ENCODE data around the gene DDTL.
"Not testable (repeated sequence)": the region's sequence is repeated elsewhere in the genome, so short reads cannot be mapped to it uniquely, and the experiment has no call there.

The DDTL gene

GRCh38 chr22:23970201-23970641, 3.5 kb downstream of the DDTL start:
- TF ChIP-seq CTCF (IDR thresholded peaks at IDR 0.05; ENCODE audit: low read depth, low read length, missing control alignments), result no peak

GRCh38 chr22:23970816-23971486, 4.3 kb downstream of the DDTL start:
- DNase-seq (ENCODE audit: low read depth), result no peak
- in situ Hi-C loops (cut with HindIII; ENCODE audit: low sequenced_read_pairs), result no loop called here
- H3K4me3 ChIP-seq (ENCODE audit: low read depth, low read length), result no peak overlapping the region
- TF ChIP-seq CTCF (IDR thresholded peaks at IDR 0.05; ENCODE audit: low read depth, low read length, missing control alignments), result no peak

More at GRCh38 chr22:23970201-23970641, 3.5 kb downstream of the DDTL start:
- in situ Hi-C loops (cut with HindIII; ENCODE audit: low sequenced_read_pairs), result no loop called here
- DNase-seq (ENCODE audit: low read depth), result no peak
- H3K4me3 ChIP-seq (ENCODE audit: low read depth, low read length), result no peak overlapping the region

- H3K4me3 ChIP-seq (ENCODE audit: low read depth, low read length); in situ Hi-C loops (cut with HindIII; ENCODE audit: low sequenced_read_pairs); DNase-seq (ENCODE audit: low read depth): not testable (repeated sequence)
Observed at GRCh38 chr22:23971927-23972326, 5.2 kb downstream of the DDTL start.

GRCh38 chr22:23974345-23974744, 7.7 kb downstream of the DDTL start, which contains the start of gene DDT:
DDT (minus strand) TSS chr22:23974441; CDS start chr22:23974414, 27 bp downstream.
- in situ Hi-C loops (cut with HindIII; ENCODE audit: low sequenced_read_pairs); H3K4me3 ChIP-seq (ENCODE audit: low read depth, low read length); DNase-seq (ENCODE audit: low read depth): not testable (repeated sequence)

GRCh38 chr22:23974836-23975352, 8.2 kb downstream of the DDTL start:
- H3K4me3 ChIP-seq (ENCODE audit: low read depth, low read length); DNase-seq (ENCODE audit: low read depth); in situ Hi-C loops (cut with HindIII; ENCODE audit: low sequenced_read_pairs): not testable (repeated sequence)

- in situ Hi-C loops (cut with HindIII; ENCODE audit: low sequenced_read_pairs); H3K4me3 ChIP-seq (ENCODE audit: low read depth, low read length); DNase-seq (ENCODE audit: low read depth): not testable (repeated sequence)
Observed at GRCh38 chr22:23977304-23977703, 10.6 kb downstream of the DDTL start.

GRCh38 chr22:23979557-23980240, 13.0 kb downstream of the DDTL start, which contains the start of gene GSTT2:
GSTT2 (plus strand) TSS chr22:23980134.
- DNase-seq (ENCODE audit: low read depth); H3K4me3 ChIP-seq (ENCODE audit: low read depth, low read length); in situ Hi-C loops (cut with HindIII; ENCODE audit: low sequenced_read_pairs): not testable (repeated sequence)

GRCh38 chr22:23980567-23980966, 13.9 kb downstream of the DDTL start:
- H3K4me3 ChIP-seq (ENCODE audit: low read depth, low read length); in situ Hi-C loops (cut with HindIII; ENCODE audit: low sequenced_read_pairs): not testable (repeated sequence)

GRCh38 chr22:23984430-23984829, 17.7 kb downstream of the DDTL start:
- peak; percentile 76 for TF ChIP-seq CTCF (IDR thresholded peaks at IDR 0.05; ENCODE audit: low read depth, low read length, missing control alignments)
- peak; percentile 22 for DNase-seq (ENCODE audit: low read depth)
- in situ Hi-C loops (cut with HindIII; ENCODE audit: low sequenced_read_pairs), result no loop called here
- H3K4me3 ChIP-seq (ENCODE audit: low read depth, low read length), result no peak overlapping the region

More at GRCh38 chr22:23980567-23980966, 13.9 kb downstream of the DDTL start:
- DNase-seq (ENCODE audit: low read depth), result not testable (repeated sequence)

GRCh38 chr22:23986089-23986488, 19.4 kb downstream of the DDTL start:
- in situ Hi-C loops (cut with HindIII; ENCODE audit: low sequenced_read_pairs); H3K4me3 ChIP-seq (ENCODE audit: low read depth, low read length); DNase-seq (ENCODE audit: low read depth): not testable (repeated sequence)

GRCh38 chr22:23986538-23987178, 20.0 kb downstream of the DDTL start:
- H3K4me3 ChIP-seq (ENCODE audit: low read depth, low read length); in situ Hi-C loops (cut with HindIII; ENCODE audit: low sequenced_read_pairs); DNase-seq (ENCODE audit: low read depth): not testable (repeated sequence)

- H3K4me3 ChIP-seq (ENCODE audit: low read depth, low read length); DNase-seq (ENCODE audit: low read depth); in situ Hi-C loops (cut with HindIII; ENCODE audit: low sequenced_read_pairs): not testable (repeated sequence)
Observed at GRCh38 chr22:23989583-23990244, 23.0 kb downstream of the DDTL start.

- DNase-seq (ENCODE audit: low read depth); H3K4me3 ChIP-seq (ENCODE audit: low read depth, low read length); in situ Hi-C loops (cut with HindIII; ENCODE audit: low sequenced_read_pairs): not testable (repeated sequence)
Observed at GRCh38 chr22:23993080-23993479, 26.4 kb downstream of the DDTL start.
